Measurements from ENCODE around the gene ZNF70. TPM values are rescaled to one million over a fixed set of nuclear protein-coding genes. Genes with fewer than 3 reads are reported as not detected.

ZNF70 gene
- total and polyA plus RNA-seq, 9 of the 15 experiments (the other 6 are each of a cell fraction or from before 2014, with no cell fraction given): 0.14 to 3.3 (median 1.4) TPM

GRCh38 chr22:23786752-23787599 lies 36.1 kb upstream of the ZNF70 start, which contains the start of gene SMARCB1 (continued):
- no peak for TF ChIP-seq IRF9 (tag; IDR thresholded peaks at IDR 0.05)
- TF ChIP-seq ZNF644 (tag; IDR thresholded peaks at IDR 0.05; ENCODE audit: low read depth): peak; percentile 86
- peak; percentile 76 for TF ChIP-seq CTCFL (IDR thresholded peaks at IDR 0.05; ENCODE audit: borderline replicate concordance, insufficient read depth, low read depth, low read length, poor library complexity, severe bottlenecking)
- TF ChIP-seq SAFB (IDR thresholded peaks at IDR 0.05; ENCODE audit: borderline replicate concordance, low read depth, low read length): no peak
- no peak for TF ChIP-seq RUNX1 (IDR thresholded peaks at IDR 0.05; ENCODE audit: low read depth)
- TF ChIP-seq ZNF197 (CRISPR knock-in tag; IDR thresholded peaks at IDR 0.05; ENCODE audit: low read depth): peak; percentile 90; the same call in 1 of the 2 replicates
- peak; percentile 81; the same call in 1 of the 2 replicates for TF ChIP-seq ZBTB2 (IDR thresholded peaks at IDR 0.05)
- no peak for TF ChIP-seq BCOR (IDR thresholded peaks at IDR 0.05)
- TF ChIP-seq TFAM (CRISPR knock-in tag; conservative IDR thresholded peaks at IDR 0.05): no peak
- no peak for TF ChIP-seq MGA (IDR thresholded peaks at IDR 0.05)

Data from K562 (cell line).